NCI-H1436 (cell line): ENCODE data around the gene EHBP1L1.
"Not testable (repeated sequence)": the region's sequence is repeated elsewhere in the genome, so short reads cannot be mapped to it uniquely, and the experiment has no call there.

Experiments
- DNase-seq: peaks from one replicate; lab custom pipeline; 2025; lab: John Stamatoyannopoulos, UW

The EHBP1L1 gene

GRCh38 chr11:65636108-65637031 lies 60.5 kb downstream of the EHBP1L1 start:
- no peak for DNase-seq

GRCh38 chr11:65637032-65637557 lies 61.2 kb downstream of the EHBP1L1 start:
- DNase-seq: no peak

GRCh38 chr11:65637794-65638419 lies 62.1 kb downstream of the EHBP1L1 start, which contains the start of gene SIPA1:
Gene SIPA1 (plus strand): TSS chr11:65638101. CDS start chr11:65640922, 2,821 bp downstream.
- DNase-seq: peak; percentile 53

- DNase-seq: not testable (repeated sequence)
These were observed 63.4 kb downstream of the EHBP1L1 start for GRCh38 chr11:65639228-65639597.

DNA sequence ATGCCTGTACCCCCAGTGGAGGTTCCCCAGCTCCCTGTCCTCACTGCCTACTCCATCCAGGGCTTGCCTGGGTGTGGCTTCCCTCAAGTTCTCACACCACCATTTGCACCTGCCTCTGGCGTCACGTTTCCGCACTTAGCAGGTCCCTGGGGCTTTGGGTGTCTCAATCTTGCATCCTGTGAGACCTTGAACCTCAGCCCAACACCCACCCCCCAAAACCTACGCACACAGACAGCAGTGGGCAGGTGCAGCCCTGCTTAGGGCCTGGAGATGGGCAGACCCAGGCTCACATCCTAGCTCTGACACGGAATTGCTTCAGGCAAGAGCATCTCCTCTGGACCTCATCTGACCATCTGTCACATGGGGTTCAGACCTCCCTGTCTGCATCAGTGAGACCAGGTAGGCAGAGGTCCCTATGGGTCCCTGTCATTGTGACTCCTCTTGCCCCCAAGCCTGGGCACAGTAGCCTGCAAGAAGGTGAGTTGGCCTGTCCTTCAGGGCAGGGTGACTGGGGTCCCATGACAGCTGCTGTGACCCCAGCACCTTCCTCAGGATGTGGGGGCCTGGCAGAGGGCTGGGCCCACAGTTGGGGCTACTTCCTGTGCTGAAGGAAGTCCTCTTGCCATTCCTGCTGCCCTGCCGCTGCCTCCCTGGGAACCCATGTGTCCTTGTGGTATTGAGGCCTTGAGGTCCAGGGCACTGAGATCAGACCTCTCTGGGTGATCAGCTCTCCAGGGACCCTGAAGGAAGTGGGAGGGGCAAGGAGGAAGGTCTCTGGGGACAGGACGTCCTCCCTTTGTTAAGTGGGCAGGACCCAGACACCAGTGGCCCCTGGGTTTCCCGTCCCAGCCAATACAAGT lies 64.0 kb downstream of the EHBP1L1 start:
- DNase-seq: peak; percentile 96

GRCh38 chr11:65640483-65641296 lies 64.8 kb downstream of the EHBP1L1 start:
- no peak for DNase-seq

- no peak for DNase-seq
These were observed 65.6 kb downstream of the EHBP1L1 start for GRCh38 chr11:65641297-65642013.
